Naive thymus-derived CD4-positive, alpha-beta T cell (primary cell): ENCODE results near the gene SPAG16. TPM values are rescaled to one million over a fixed set of nuclear protein-coding genes. Genes with fewer than 3 reads are reported as not detected.
A peak's percentile ranks its signal among the peaks of the same experiment; 100 is the strongest.

Source experiments
- ATAC-seq: fragments of 150-1000 bp; cut with Tn5 transposase; 2 replicates; pipeline ENCODE4 v1.10.0; 2021; ENCODE audit warnings: mild to moderate bottlenecking, moderate library complexity
- CTCF ChIA-PET: fragments of 350-600 bp; sonication (Branson Sonifier 250); formaldehyde crosslinking; loops from one replicate; lab custom pipeline; 2021; ENCODE audit warnings: antibody characterized with exemption; lab: Charles Lee
- POLR2A ChIA-PET: fragments of 350-600 bp; sonication (Branson Sonifier 250); formaldehyde crosslinking; loops from one replicate; lab custom pipeline; 2021; ENCODE audit warnings: antibody characterized with exemption, inconsistent platforms; lab: Charles Lee
- DNase-seq, 9 donors: peaks; one replicate each; pipeline versions ENCODE4 v3.0.0 to v3.0.0-alpha.2; 2020 to 2022; ENCODE audit warnings: mixed read lengths in 1 of 9
- H3K27ac ChIP-seq: one replicate; pipeline ENCODE4 v1.7.0; 2013; ENCODE audit warnings: mild to moderate bottlenecking, low read depth, low read length, moderate library complexity
- H3K27me3 ChIP-seq, 2 donors: one replicate each; pipeline ENCODE4 v1.7.0; 2013; ENCODE audit warnings: low read length in 2 of 2, mild to moderate bottlenecking in 2 of 2, moderate library complexity in 2 of 2; ENCODE audit not compliant: control insufficient read depth in 2 of 2, insufficient read depth in 2 of 2
- H3K36me3 ChIP-seq, 3 experiments: 1 replicate in 2 of 3; 2 replicates in 1 of 3; pipeline ENCODE4 v1.7.0; 2013; ENCODE audit warnings: low read length in 3 of 3, mild to moderate bottlenecking in 3 of 3, moderate library complexity in 1 of 3; ENCODE audit not compliant: insufficient read depth in 3 of 3, control insufficient read depth in 2 of 3
- H3K4me1 ChIP-seq, 2 donors: one replicate each; pipeline ENCODE4 v1.7.0; 2013; ENCODE audit warnings: low read length in 2 of 2, mild to moderate bottlenecking in 2 of 2, moderate library complexity in 1 of 2; ENCODE audit not compliant: control insufficient read depth in 2 of 2, insufficient read depth in 2 of 2
- H3K4me3 ChIP-seq: 2 replicates; pipeline ENCODE4 v1.7.0; 2013; ENCODE audit warnings: mild to moderate bottlenecking, low read length
- H3K9me3 ChIP-seq, 3 experiments: 1 replicate in 2 of 3; 2 replicates in 1 of 3; pipeline ENCODE4 v1.7.0; 2013; ENCODE audit warnings: low read length in 3 of 3; ENCODE audit not compliant: control insufficient read depth in 2 of 3
- H3K27ac Mint-ChIP-seq, 9 donors: one replicate each; pipeline ENCODE4 v1.8.0; 2020 to 2022; ENCODE audit warnings: mixed read lengths in 9 of 9, mild to moderate bottlenecking in 8 of 9, moderate library complexity in 5 of 9, inconsistent platforms in 2 of 9
- H3K27me3 Mint-ChIP-seq, 5 donors: one replicate each; pipeline ENCODE4 v1.8.0; 2021 to 2022; ENCODE audit warnings: mixed read lengths in 5 of 5, mild to moderate bottlenecking in 1 of 5
- H3K36me3 Mint-ChIP-seq, 5 donors: one replicate each; pipeline ENCODE4 v1.8.0; 2020 to 2022; ENCODE audit warnings: mixed read lengths in 5 of 5, mild to moderate bottlenecking in 3 of 5, inconsistent platforms in 1 of 5
- H3K4me1 Mint-ChIP-seq, 7 donors: one replicate each; pipeline ENCODE4 v1.8.0; 2020 to 2022; ENCODE audit warnings: mixed read lengths in 7 of 7, mild to moderate bottlenecking in 3 of 7, inconsistent platforms in 1 of 7
- H3K4me3 Mint-ChIP-seq, 10 donors: one replicate each; pipeline ENCODE4 v1.8.0; 2020 to 2022; ENCODE audit warnings: mild to moderate bottlenecking in 10 of 10, mixed read lengths in 10 of 10, moderate library complexity in 6 of 10, inconsistent platforms in 2 of 10
- H3K9me3 Mint-ChIP-seq, 11 donors: one replicate each; pipeline ENCODE4 v1.8.0; 2020 to 2022; ENCODE audit warnings: mixed read lengths in 11 of 11, mild to moderate bottlenecking in 4 of 11, inconsistent platforms in 1 of 11, moderate library complexity in 1 of 11
- intact Hi-C, 2 donors: fragments of 100-400 bp; cut with micrococcal nuclease; formaldehyde crosslinking; loops; one replicate each; pipeline ENCODE4 v1.15.1; 2023
- polyA plus RNA-seq, 2 donors: library from polyadenylated mRNA; unstranded; fragments of 300-500 nt; fragmentation: Illumina TruSeq; gene quantifications; one replicate each; pipeline ENCODE4 v1.2.3, GENCODE V29; 2021
- total RNA-seq, 6 experiments: library from RNA in 5 of 6; stranded (reverse) in 5 of 6; gene quantifications; 1 replicate in 5 of 6; 2 replicates in 1 of 6; pipeline ENCODE4 v1.2.3 and lab custom pipeline; 2021 to 2026

SPAG16 gene
- total and polyA plus RNA-seq, 7 experiments from 2014 or later = 4.7 to 20.2 (median 7.4) TPM

DNA sequence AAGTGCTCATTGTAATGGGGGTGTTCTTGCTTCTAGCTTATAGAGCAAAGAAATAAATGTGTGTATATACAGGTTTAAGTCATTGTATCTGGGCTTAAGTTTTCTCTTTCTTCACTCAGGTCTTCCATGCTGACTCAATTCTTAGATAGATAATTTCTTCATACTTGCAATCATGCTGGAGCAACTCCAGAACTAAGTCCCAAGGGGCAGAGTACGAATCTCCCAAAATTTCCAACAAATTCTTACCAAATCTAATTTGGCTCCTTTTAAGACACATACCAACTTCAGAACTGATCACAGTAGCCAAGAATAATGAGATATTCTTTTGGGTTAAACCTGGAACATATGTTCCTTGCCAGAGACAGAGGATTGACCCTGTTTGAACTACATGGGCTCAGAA is 4.3 kb upstream of the SPAG16 start:
- CTCF ChIA-PET = no interaction called here
- Mint-ChIP-seq H3K4me3 (no peak overlapping the region), H3K9me3 (peaks cover 0 to 22% (median 7%) of the 10 kb centered on the region in 11 donors), H3K27ac (no peak overlapping the region), H3K36me3 (peaks cover 0 to 10% (median 0%) of the 10 kb centered on the region in 5 donors), H3K4me1 (peaks cover 9 to 27% (median 17%) of the 10 kb centered on the region in 7 donors), H3K27me3 (peaks cover 0 to 23% (median 12%) of the 10 kb centered on the region in 5 donors)
- intact Hi-C loops = no loop called here
- H3K9me3 ChIP-seq = peaks cover 0 to 5% (median 0%) of the 10 kb centered on the region in 3 experiments
- peaks cover 11 to 12% of the 10 kb centered on the region in 2 donors for H3K4me1 ChIP-seq
- H3K4me3 ChIP-seq = no peak overlapping the region
- POLR2A ChIA-PET = no interaction called here
- H3K27me3 ChIP-seq = no peaks in the 10 kb centered on the region
- no peak for DNase-seq
- H3K36me3 ChIP-seq = peaks cover 0 to 3% (median 0%) of the 10 kb centered on the region in 3 experiments
- no peak overlapping the region for H3K27ac ChIP-seq
- no peak for ATAC-seq

DNA sequence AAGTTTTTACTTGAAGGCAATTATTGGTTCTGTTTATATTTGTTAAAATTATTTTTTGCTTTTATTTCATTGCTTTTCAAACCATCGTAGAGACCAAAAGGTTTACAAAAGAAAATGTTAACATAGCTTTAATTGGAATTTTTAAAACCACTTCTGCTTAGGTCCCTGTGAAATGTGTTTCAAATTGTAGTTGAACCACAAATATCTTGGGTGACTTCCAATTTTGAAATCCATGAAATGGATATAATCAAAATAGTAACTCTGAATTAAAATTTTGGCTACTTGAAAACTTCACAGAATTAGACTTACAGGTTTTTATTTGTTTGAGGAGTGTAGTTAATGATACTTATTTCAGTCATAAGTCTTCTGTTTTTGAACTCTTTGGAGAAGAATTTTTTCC is 3.1 kb upstream of the SPAG16 start:
- Histone ChIP-seq H3K9me3 (peaks cover 0 to 5% (median 0%) of the 10 kb centered on the region in 3 experiments), H3K4me1 (peaks cover 13 to 15% of the 10 kb centered on the region in 2 donors), H3K27ac (no peak overlapping the region), H3K36me3 (peaks cover 0 to 3% (median 0%) of the 10 kb centered on the region in 3 experiments), H3K27me3 (no peaks in the 10 kb centered on the region), H3K4me3 (no peak overlapping the region)
- Mint-ChIP-seq H3K4me1 (peaks cover 12 to 39% (median 27%) of the 10 kb centered on the region in 7 donors), H3K36me3 (peaks cover 0 to 10% (median under 1%) of the 10 kb centered on the region in 5 donors), H3K4me3 (no peak overlapping the region), H3K9me3 (peaks cover 0 to 20% (median 7%) of the 10 kb centered on the region in 11 donors), H3K27me3 (peaks cover 0 to 18% (median 9%) of the 10 kb centered on the region in 5 donors), H3K27ac (no peak overlapping the region)
- no peak for ATAC-seq
- DNase-seq = no peak
- CTCF ChIA-PET = no interaction called here
- POLR2A ChIA-PET = no interaction called here
- intact Hi-C loops = no loop called here

DNA sequence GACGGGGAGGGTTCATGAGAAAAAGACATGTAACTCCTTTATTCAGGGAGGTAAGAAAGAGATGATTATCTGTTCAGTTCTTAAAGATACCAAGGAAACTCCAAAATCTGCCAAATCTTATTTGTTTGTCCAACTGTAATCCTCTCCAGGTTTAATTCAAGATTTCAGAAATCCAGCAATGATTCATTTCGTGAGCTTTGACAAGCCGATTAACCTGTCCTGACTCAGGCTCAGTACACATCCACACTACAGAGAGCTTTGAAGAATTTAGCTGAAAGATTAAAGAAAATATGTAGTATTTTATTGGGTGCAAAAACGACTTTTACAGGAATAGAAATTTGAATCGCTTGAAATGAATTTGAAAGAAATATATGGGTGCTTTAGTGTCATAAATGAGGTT is 1.1 kb downstream of the SPAG16 start:
- Mint-ChIP-seq H3K4me3 (peak overlapping the region in 9 of 10 donors; percentile 21 to 97 (median 90)), H3K9me3 (no peaks in the 10 kb centered on the region), H3K27me3 (peaks cover 0 to 3% (median 0%) of the 10 kb centered on the region in 5 donors), H3K4me1 (peaks cover 18 to 56% (median 39%) of the 10 kb centered on the region in 7 donors), H3K27ac (peak overlapping the region in 5 of 9 donors; percentile 51 to 92 (median 78)), H3K36me3 (peaks cover 0 to 7% (median 4%) of the 10 kb centered on the region in 5 donors)
- Histone ChIP-seq H3K27me3 (no peaks in the 10 kb centered on the region), H3K4me1 (peaks cover 13 to 15% of the 10 kb centered on the region in 2 donors), H3K9me3 (no peaks in the 10 kb centered on the region), H3K36me3 (peaks cover 0 to 3% (median 0%) of the 10 kb centered on the region in 3 experiments), H3K27ac (no peak overlapping the region), H3K4me3 (no peak overlapping the region)
- DNase-seq (no peak), ATAC-seq (no peak)
- ChIA-PET CTCF (no interaction called here), POLR2A (no interaction called here)
- intact Hi-C loops = no loop called here

DNA sequence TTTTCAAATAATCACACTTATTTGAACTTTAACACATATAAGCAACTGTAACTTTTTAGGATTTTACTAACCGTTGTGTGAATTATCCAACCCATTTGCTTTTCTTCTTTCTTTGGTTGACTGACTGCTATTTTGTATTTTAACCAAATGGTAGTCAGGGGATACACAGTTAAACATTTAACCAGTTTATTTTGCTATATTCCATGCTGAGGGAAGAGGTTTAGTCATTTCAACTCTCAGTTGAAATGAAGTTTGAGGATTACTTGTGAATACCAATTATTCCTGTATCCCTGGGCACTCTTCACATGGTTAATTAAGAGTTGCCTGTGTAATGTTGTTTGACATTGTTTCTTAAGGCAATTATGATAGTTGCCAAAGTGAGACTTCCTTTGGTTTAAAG is 1.9 kb downstream of the SPAG16 start:
- Mint-ChIP-seq H3K4me1 (peaks cover 18 to 60% (median 40%) of the 10 kb centered on the region in 7 donors), H3K36me3 (peaks cover 0 to 11% (median 4%) of the 10 kb centered on the region in 5 donors)

DNA sequence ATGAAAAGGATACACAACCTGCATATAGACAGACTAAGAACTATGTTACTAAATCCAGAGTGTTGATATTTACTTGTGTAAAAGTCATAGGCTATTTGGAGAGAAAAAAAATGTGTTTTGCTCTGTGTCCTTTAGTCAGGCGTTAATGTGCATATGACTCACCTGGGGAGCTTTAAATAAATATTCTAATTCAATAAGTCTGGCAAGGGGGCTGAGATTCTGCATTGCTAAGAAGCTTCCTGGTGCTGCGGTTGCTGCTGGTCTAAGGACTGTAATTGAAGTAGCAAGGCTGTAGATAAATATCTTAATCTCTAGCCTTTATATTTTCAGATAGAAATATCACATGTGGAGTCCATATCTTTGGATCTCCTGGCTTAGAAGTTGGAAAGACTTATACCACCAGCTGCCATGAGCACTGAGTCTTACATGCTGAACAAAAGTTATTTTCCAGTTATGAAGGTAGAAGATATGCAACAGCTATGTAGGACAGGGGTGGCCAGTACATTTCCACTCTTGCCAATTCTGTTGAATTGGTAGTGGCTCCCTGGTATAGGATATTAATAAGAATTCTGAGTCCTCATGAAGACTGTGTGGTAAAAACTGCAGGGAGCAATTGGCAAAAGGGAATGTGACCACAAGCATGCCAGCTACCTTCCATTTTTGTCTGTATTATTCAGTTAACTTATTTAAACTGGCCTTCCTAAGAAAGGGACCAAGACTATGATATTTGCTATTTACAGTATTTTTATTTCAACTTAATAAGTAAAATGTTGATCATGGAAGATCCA is 4.8 kb downstream of the SPAG16 start:
- H3K27ac ChIP-seq = no peak overlapping the region
- Mint-ChIP-seq H3K27ac (no peak overlapping the region), H3K36me3 (peaks cover 0 to 26% (median 9%) of the 10 kb centered on the region in 5 donors), H3K4me1 (peaks cover 9 to 48% (median 28%) of the 10 kb centered on the region in 7 donors), H3K9me3 (no peaks in the 10 kb centered on the region), H3K4me3 (no peak overlapping the region), H3K27me3 (no peaks in the 10 kb centered on the region)
- ATAC-seq = no peak
- no peaks in the 10 kb centered on the region for H3K9me3 ChIP-seq
- DNase-seq = no peak
- peaks cover 6 to 9% of the 10 kb centered on the region in 2 donors for H3K4me1 ChIP-seq
- CTCF ChIA-PET = no interaction called here
- POLR2A ChIA-PET = no interaction called here
- H3K36me3 ChIP-seq = peaks cover 0 to 3% (median 0%) of the 10 kb centered on the region in 3 experiments
- H3K27me3 ChIP-seq = no peaks in the 10 kb centered on the region
- no peak overlapping the region for H3K4me3 ChIP-seq
- intact Hi-C loops = no loop called here

More for the DNA sequence above, 1.9 kb downstream of the SPAG16 start:
- DNase-seq (no peak), ATAC-seq (no peak)
- Histone ChIP-seq H3K9me3 (no peaks in the 10 kb centered on the region), H3K27me3 (no peaks in the 10 kb centered on the region), H3K36me3 (peaks cover 0 to 3% (median 0%) of the 10 kb centered on the region in 3 experiments), H3K4me1 (peaks cover 13 to 15% of the 10 kb centered on the region in 2 donors), H3K27ac (no peak overlapping the region), H3K4me3 (no peak overlapping the region)
- Mint-ChIP-seq H3K9me3 (no peaks in the 10 kb centered on the region), H3K4me3 (peak overlapping the region in 4 of 10 donors; percentile 10 to 96 (median 83)), H3K27ac (peak overlapping the region in 1 of 9 donors; percentile 81), H3K27me3 (no peaks in the 10 kb centered on the region)
- intact Hi-C loops = no loop called here
- ChIA-PET POLR2A (no interaction called here), CTCF (no interaction called here)

- peaks cover 6 to 40% (median 16%) of the 10 kb centered on the region in 7 donors for H3K4me1 Mint-ChIP-seq
- H3K9me3 Mint-ChIP-seq = no peaks in the 10 kb centered on the region
- no peak for ATAC-seq
- H3K27me3 Mint-ChIP-seq = no peaks in the 10 kb centered on the region
- intact Hi-C loops = no loop called here
- no peak overlapping the region for H3K27ac Mint-ChIP-seq
- no peak for DNase-seq
- CTCF ChIA-PET = no interaction called here
- Histone ChIP-seq H3K4me3 (no peak overlapping the region), H3K27me3 (no peaks in the 10 kb centered on the region), H3K9me3 (no peaks in the 10 kb centered on the region), H3K36me3 (no peaks in the 10 kb centered on the region), H3K27ac (no peak overlapping the region), H3K4me1 (no peaks in the 10 kb centered on the region)
- peaks cover 0 to 26% (median 9%) of the 10 kb centered on the region in 5 donors for H3K36me3 Mint-ChIP-seq
- H3K4me3 Mint-ChIP-seq = no peak overlapping the region
- POLR2A ChIA-PET = no interaction called here
These were observed 6.2 kb downstream of the SPAG16 start for GRCh38 chr2:213290501-213290900.
